ENCODE measurements around the gene GPC5. TPM values are rescaled to one million over a fixed set of nuclear protein-coding genes. Genes with fewer than 3 reads are reported as not detected.

Gene GPC5
- total RNA-seq, 4 donors from 2014 or later: 0.74 to 1.1 TPM; not detected in 2

DNA sequence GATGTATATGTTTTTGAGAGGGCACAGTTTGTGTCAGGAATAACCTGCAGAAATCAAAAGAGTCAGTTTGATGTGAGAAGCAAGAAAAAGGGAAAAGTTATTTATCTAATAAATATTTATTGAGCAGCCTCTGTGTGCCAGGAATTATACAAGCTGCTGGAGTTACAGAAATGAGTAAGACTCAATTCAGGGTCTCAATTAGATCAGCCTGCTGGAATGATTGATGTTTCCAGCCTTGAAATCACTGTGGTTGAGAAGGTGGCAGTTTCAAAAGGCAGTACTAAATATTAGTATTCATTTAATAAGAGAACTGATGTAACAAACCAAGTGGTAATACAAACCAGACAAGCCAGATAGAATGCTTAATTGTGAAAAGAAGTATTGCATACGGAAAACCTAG lies 1045.8 kb downstream of the GPC5 start:
- TF ChIP-seq, protein P1, sequence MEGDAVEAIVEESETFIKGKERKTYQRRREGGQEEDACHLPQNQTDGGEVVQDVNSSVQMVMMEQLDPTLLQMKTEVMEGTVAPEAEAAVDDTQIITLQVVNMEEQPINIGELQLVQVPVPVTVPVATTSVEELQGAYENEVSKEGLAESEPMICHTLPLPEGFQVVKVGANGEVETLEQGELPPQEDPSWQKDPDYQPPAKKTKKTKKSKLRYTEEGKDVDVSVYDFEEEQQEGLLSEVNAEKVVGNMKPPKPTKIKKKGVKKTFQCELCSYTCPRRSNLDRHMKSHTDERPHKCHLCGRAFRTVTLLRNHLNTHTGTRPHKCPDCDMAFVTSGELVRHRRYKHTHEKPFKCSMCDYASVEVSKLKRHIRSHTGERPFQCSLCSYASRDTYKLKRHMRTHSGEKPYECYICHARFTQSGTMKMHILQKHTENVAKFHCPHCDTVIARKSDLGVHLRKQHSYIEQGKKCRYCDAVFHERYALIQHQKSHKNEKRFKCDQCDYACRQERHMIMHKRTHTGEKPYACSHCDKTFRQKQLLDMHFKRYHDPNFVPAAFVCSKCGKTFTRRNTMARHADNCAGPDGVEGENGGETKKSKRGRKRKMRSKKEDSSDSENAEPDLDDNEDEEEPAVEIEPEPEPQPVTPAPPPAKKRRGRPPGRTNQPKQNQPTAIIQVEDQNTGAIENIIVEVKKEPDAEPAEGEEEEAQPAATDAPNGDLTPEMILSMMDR (IDR thresholded peaks at IDR 0.05): no peak
- no peak for DNase-seq (ENCODE audit: low spot score)
- no peak for ATAC-seq (ENCODE audit: low FRiP score)

- TF ChIP-seq, protein P1 (IDR thresholded peaks at IDR 0.05): no peak
- no peak for DNase-seq (ENCODE audit: low spot score)
- no peak for ATAC-seq (ENCODE audit: low FRiP score)
Measured at GRCh38 chr13:92451060-92451459, 1052.6 kb downstream of the GPC5 start.

GRCh38 chr13:92452840-92453239 lies 1054.4 kb downstream of the GPC5 start:
- ATAC-seq (ENCODE audit: low FRiP score) (no peak), DNase-seq (ENCODE audit: low spot score) (no peak)
- TF ChIP-seq, protein P1 (IDR thresholded peaks at IDR 0.05): no peak

GRCh38 chr13:92459306-92459705 lies 1060.9 kb downstream of the GPC5 start:
- no peak for DNase-seq (ENCODE audit: low spot score)
- TF ChIP-seq, protein P1 (IDR thresholded peaks at IDR 0.05): no peak
- ATAC-seq (ENCODE audit: low FRiP score): no peak

GRCh38 chr13:92460479-92460878 lies 1062.1 kb downstream of the GPC5 start:
- DNase-seq (ENCODE audit: low spot score) (no peak), ATAC-seq (ENCODE audit: low FRiP score) (no peak)
- TF ChIP-seq, protein P1 (IDR thresholded peaks at IDR 0.05): no peak

DNA sequence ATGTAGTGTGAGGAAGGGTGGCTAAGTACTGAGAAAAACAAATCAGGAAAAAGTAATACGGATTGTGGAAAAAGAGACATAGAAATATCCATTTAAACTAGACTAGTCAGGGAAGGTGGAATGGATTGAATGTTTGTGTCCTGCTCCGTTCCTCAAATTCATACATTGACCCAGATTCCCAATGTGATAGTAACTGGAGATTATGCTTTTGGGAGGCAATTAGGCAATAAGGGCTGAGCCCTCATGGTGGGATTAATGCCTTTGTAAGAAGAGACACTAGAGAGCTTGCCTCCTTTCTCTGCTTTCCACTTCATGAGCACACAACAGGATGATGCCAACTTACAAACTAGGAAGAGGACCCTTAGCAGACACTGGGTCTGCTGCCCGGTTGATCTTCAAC lies 1063.0 kb downstream of the GPC5 start:
- TF ChIP-seq, protein P1 (IDR thresholded peaks at IDR 0.05): no peak
- ATAC-seq (ENCODE audit: low FRiP score) (no peak), DNase-seq (ENCODE audit: low spot score) (no peak)

DNA sequence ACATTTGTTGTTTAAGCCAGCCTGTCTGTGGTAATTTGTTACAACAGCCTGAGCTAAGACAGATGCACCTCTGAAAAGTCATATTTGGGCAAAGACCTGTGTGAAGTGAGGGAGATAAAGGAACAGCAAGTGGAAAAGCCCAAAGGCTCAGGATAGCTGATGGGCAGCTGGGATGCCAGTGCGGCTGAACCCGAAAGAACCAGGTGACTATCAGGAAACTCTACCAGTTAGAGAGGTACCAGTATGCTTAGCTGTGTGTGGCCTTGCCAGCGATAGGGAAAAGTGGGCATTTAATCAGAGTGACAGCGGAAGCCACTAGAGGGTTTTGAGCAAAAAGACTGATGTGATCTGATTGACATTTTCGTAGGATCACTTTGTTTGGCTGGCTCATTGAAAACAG lies 1063.4 kb downstream of the GPC5 start:
- no peak for ATAC-seq (ENCODE audit: low FRiP score)
- TF ChIP-seq, protein P1 (IDR thresholded peaks at IDR 0.05): no peak
- no peak for DNase-seq (ENCODE audit: low spot score)
